ENCODE results near the gene RHBDL2.

Gene RHBDL2

GRCh38 chr1:38896169-38896568, 45.5 kb downstream of the RHBDL2 start:
- no peak for DNase-seq (ENCODE audit: low read depth)
- no peak overlapping the region for H3K4me3 ChIP-seq (replicated peaks; ENCODE audit: low read depth, low read length)
- TF ChIP-seq, protein P1, sequence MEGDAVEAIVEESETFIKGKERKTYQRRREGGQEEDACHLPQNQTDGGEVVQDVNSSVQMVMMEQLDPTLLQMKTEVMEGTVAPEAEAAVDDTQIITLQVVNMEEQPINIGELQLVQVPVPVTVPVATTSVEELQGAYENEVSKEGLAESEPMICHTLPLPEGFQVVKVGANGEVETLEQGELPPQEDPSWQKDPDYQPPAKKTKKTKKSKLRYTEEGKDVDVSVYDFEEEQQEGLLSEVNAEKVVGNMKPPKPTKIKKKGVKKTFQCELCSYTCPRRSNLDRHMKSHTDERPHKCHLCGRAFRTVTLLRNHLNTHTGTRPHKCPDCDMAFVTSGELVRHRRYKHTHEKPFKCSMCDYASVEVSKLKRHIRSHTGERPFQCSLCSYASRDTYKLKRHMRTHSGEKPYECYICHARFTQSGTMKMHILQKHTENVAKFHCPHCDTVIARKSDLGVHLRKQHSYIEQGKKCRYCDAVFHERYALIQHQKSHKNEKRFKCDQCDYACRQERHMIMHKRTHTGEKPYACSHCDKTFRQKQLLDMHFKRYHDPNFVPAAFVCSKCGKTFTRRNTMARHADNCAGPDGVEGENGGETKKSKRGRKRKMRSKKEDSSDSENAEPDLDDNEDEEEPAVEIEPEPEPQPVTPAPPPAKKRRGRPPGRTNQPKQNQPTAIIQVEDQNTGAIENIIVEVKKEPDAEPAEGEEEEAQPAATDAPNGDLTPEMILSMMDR (IDR thresholded peaks at IDR 0.05; ENCODE audit: low read length, missing control alignments) = no peak

DNA sequence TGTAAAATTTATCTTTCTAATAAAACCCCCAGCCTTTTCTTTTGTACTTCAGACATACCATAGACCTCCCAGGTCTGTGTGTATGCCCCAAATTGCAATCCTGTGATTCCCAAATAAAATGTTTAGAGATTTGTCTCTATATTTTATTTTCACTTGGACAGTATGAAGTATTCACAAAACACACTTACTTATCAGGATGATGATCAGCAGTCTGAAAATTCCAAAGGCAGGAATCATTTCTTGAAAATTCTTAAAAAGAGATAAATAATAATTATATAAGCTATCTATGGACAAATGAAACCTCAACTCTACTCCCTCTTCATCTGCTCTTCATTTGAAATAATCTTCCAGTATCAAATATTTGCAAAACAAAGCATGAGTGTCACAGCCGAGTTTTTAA, 48.7 kb downstream of the RHBDL2 start:
- H3K4me3 ChIP-seq (replicated peaks; ENCODE audit: low read depth, low read length) = no peak overlapping the region
- TF ChIP-seq, protein P1 (IDR thresholded peaks at IDR 0.05; ENCODE audit: low read length, missing control alignments) = no peak
- no peak for DNase-seq (ENCODE audit: low read depth)

- DNase-seq (ENCODE audit: low read depth) = no peak
- TF ChIP-seq, protein P1 (IDR thresholded peaks at IDR 0.05; ENCODE audit: low read length, missing control alignments) = no peak
- H3K4me3 ChIP-seq (replicated peaks; ENCODE audit: low read depth, low read length) = no peak overlapping the region
These were observed 49.9 kb downstream of the RHBDL2 start for GRCh38 chr1:38891753-38892152.

DNA sequence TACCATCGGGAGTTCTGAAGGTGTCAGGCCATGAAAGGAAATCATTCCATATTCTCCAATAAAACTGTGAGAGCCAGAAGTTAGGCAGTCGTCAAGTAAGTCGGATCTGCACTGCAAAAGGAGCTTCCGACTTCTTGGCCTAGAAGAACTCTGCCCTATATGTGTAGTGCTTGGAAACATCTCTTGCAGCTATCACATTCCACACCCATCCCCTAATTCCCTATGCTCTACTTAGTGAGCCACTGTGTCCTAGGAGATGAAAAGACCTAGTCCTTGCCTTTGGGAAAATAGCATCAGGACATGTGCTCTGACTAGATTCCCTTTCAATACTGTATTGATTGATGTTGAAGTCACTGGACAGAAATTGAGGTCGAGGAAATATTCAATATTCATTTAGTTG, 52.0 kb downstream of the RHBDL2 start:
- TF ChIP-seq, protein P1 (IDR thresholded peaks at IDR 0.05; ENCODE audit: low read length, missing control alignments) = no peak
- H3K4me3 ChIP-seq (replicated peaks; ENCODE audit: low read depth, low read length) = no peak overlapping the region
- no peak for DNase-seq (ENCODE audit: low read depth)

- no peak overlapping the region for H3K4me3 ChIP-seq (replicated peaks; ENCODE audit: low read depth, low read length)
- TF ChIP-seq, protein P1 (IDR thresholded peaks at IDR 0.05; ENCODE audit: low read length, missing control alignments) = no peak
- no peak for DNase-seq (ENCODE audit: low read depth)
These were observed 53.0 kb downstream of the RHBDL2 start for GRCh38 chr1:38888423-38889333.

DNA sequence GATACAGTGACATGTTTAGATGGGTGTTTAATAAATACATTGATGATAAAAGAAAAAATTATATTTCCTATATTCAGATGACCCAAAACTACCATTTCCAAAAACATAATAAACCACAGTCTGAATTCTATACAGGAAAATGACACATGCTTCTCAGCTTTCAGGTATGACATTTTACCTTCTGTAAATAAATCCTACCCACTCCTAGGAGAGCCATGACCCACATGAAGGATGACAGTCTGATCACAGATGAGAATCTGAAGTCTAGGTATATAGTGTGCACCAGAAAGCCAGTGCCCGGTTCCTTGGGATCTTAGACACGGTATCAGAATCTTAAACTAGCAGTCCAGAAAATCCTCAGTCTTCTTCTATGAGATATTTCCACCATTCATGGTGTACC, 56.5 kb downstream of the RHBDL2 start:
- no peak overlapping the region for H3K4me3 ChIP-seq (replicated peaks; ENCODE audit: low read depth, low read length)
- TF ChIP-seq, protein P1 (IDR thresholded peaks at IDR 0.05; ENCODE audit: low read length, missing control alignments) = no peak

GRCh38 chr1:38881487-38881886, 60.1 kb downstream of the RHBDL2 start, which contains the start of gene GJA9:
TSS of gene GJA9 (minus strand) at chr1:38881587. CDS start at chr1:38876098, 5,489 bp downstream.
- no peak within 1 kb of the TSS for H3K4me3 ChIP-seq (replicated peaks; ENCODE audit: low read depth, low read length)
- DNase-seq (ENCODE audit: low read depth) = no peak

More for the DNA sequence above, 56.5 kb downstream of the RHBDL2 start:
- no peak for DNase-seq (ENCODE audit: low read depth)

More at GRCh38 chr1:38881487-38881886, 60.1 kb downstream of the RHBDL2 start, which contains the start of gene GJA9:
- TF ChIP-seq, protein P1 (IDR thresholded peaks at IDR 0.05; ENCODE audit: low read length, missing control alignments) = no peak

Data from fibroblast of pulmonary artery (primary cell).